Cardiac muscle cell (in vitro differentiated cells and primary cell): ENCODE data around the gene SAP30BP. TPM values are rescaled to one million over a fixed set of nuclear protein-coding genes. Genes with fewer than 3 reads are reported as not detected.
"Not testable (repeated sequence)": the region's sequence is repeated elsewhere in the genome, so short reads cannot be mapped to it uniquely, and the experiment has no call there.

Experiments used
- DNase-seq, 2 donors: peaks; one replicate each; pipeline versions ENCODE4 v3.0.0 to v3.0.0-alpha.2; 2010 to 2017; ENCODE audit warnings: low read depth in 1 of 2, low spot score in 1 of 2
- H3K27ac ChIP-seq: fragments of 200-600 bp; sonication (generic); 2 replicates; pipeline ENCODE4 v1.5.1; 2016
- H3K27me3 ChIP-seq: fragments of 200-600 bp; sonication (generic); 2 replicates; pipeline ENCODE4 v1.6.0; 2016; ENCODE audit warnings: control low read depth
- H3K36me3 ChIP-seq: fragments of 200-600 bp; sonication (generic); 2 replicates; pipeline ENCODE4 v1.5.1; 2016; ENCODE audit warnings: control low read depth
- H3K4me1 ChIP-seq: fragments of 200-600 bp; sonication (generic); 2 replicates; pipeline ENCODE4 v1.8.1; 2017; ENCODE audit warnings: low read depth, mild to moderate bottlenecking, mixed run types
- H3K4me3 ChIP-seq: fragments of 200-600 bp; sonication (generic); 2 replicates; pipeline ENCODE4 v1.5.1; 2016; ENCODE audit warnings: mild to moderate bottlenecking
- H3K9me3 ChIP-seq: fragments of 200-600 bp; sonication (generic); 2 replicates; pipeline ENCODE4 v1.5.1; 2017; ENCODE audit warnings: low read depth, mild to moderate bottlenecking, control low read depth
- CTCF ChIP-seq: IDR thresholded peaks from 2 replicates; pipeline ENCODE4 v1.5.1; 2012; ENCODE audit warnings: low read depth, mild to moderate bottlenecking, low read length
- polyA plus RNA-seq: library from polyadenylated mRNA; unstranded; fragments of >200 nt; fragmentation: Nextera tagmentation; extraction: Ambion mirVana; gene quantifications from 2 replicates; pipeline ENCODE4 v1.2.1, GENCODE V29; 2016
- total RNA-seq: library from RNA; depleted of rRNA; stranded (reverse); fragments of >200 nt; gene quantifications from 2 replicates; pipeline ENCODE4 v1.2.3, GENCODE V29; 2016

SAP30BP gene
- total and polyA plus RNA-seq, 2 experiments from 2014 or later: 50.8 to 106 TPM

GRCh38 chr17:75634754-75635609, 32.2 kb upstream of the SAP30BP start:
- TF ChIP-seq CTCF: no peak
- no peaks in the 10 kb centered on the region for H3K27me3 ChIP-seq
- no peaks in the 10 kb centered on the region for H3K9me3 ChIP-seq
- peaks cover 30% of the 10 kb centered on the region for H3K4me1 ChIP-seq
- no peak for DNase-seq
- no peak overlapping the region for H3K27ac ChIP-seq
- no peak overlapping the region for H3K4me3 ChIP-seq
- H3K36me3 ChIP-seq: no peaks in the 10 kb centered on the region

GRCh38 chr17:75635610-75636202, 31.4 kb upstream of the SAP30BP start:
- TF ChIP-seq CTCF: no peak
- Histone ChIP-seq H3K27me3 (no peaks in the 10 kb centered on the region), H3K27ac (no peak overlapping the region), H3K9me3 (no peaks in the 10 kb centered on the region), H3K4me3 (no peak overlapping the region), H3K36me3 (no peaks in the 10 kb centered on the region), H3K4me1 (peaks cover 30% of the 10 kb centered on the region)
- no peak for DNase-seq

DNA sequence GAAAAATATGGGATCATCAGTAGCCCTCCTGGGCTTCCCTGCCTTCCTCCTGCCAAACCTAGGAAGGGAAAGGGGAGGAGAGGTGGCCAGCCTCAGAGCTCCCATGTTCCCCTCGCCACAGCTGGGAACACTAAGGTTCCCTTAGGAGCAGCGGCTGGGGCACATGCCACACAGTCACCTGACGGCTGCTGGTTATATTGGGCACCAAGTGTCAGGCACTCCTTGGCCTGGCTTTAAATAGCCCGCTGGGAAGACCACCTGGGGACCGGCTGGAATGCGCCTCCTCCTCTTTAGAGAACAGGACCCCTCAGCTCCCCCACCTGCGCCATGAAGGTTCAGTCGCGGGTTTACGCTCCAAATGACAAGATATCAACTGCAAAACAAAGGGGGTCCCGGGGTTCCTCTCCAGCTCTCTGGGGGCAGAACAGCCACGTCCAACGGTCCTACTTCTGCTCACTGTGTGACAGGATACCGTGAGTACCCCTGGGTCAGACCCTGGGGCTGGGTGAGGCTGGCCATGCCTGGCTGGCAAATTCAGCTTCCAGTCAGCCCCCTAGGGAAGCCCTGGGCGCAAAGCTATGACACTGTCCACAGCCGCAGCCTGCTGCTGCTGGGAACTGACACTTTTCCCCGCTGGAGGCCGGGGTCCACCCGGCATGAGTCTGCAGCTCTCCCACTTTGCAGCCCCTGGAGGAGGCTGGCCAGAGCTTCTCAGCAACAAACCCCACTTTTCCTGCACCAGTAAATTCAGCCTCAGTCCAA, 30.6 kb upstream of the SAP30BP start:
- no peaks in the 10 kb centered on the region for H3K36me3 ChIP-seq
- H3K9me3 ChIP-seq: no peaks in the 10 kb centered on the region
- TF ChIP-seq CTCF: no peak
- H3K27me3 ChIP-seq: no peaks in the 10 kb centered on the region
- H3K4me1 ChIP-seq: peaks cover 30% of the 10 kb centered on the region
- no peak overlapping the region for H3K4me3 ChIP-seq
- H3K27ac ChIP-seq: no peak overlapping the region
- DNase-seq: no peak

GRCh38 chr17:75637143-75637538, 30.0 kb upstream of the SAP30BP start:
- H3K9me3 ChIP-seq: no peaks in the 10 kb centered on the region
- H3K27me3 ChIP-seq: no peaks in the 10 kb centered on the region
- H3K27ac ChIP-seq: no peak overlapping the region
- no peak overlapping the region for H3K4me3 ChIP-seq
- H3K4me1 ChIP-seq: peaks cover 30% of the 10 kb centered on the region
- no peaks in the 10 kb centered on the region for H3K36me3 ChIP-seq
- TF ChIP-seq CTCF: no peak
- DNase-seq: no peak

DNA sequence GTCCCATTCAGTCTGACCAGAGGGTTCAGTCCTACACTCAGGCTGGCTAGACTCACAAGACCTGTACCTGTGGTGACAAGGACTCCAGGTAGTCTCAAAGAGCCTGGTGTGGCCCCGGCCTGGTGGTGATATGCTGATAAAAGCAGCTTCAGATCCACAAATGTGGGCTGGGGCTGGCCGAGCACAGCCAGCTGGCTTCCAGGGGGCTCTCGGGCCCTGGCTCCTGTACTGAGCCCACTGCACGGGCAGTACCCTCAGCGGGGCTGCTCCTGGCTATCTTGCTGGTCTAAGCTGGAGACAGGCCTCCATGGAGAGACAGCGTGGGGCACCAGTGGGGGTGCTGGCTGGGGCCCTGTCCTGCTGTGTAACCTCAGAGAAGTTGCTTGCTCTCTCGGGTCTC, 29.6 kb upstream of the SAP30BP start:
- Histone ChIP-seq H3K9me3 (no peaks in the 10 kb centered on the region), H3K4me1 (peaks cover 30% of the 10 kb centered on the region), H3K27me3 (no peaks in the 10 kb centered on the region), H3K36me3 (no peaks in the 10 kb centered on the region), H3K4me3 (no peak overlapping the region), H3K27ac (no peak overlapping the region)
- DNase-seq: no peak
- no peak for TF ChIP-seq CTCF

DNA sequence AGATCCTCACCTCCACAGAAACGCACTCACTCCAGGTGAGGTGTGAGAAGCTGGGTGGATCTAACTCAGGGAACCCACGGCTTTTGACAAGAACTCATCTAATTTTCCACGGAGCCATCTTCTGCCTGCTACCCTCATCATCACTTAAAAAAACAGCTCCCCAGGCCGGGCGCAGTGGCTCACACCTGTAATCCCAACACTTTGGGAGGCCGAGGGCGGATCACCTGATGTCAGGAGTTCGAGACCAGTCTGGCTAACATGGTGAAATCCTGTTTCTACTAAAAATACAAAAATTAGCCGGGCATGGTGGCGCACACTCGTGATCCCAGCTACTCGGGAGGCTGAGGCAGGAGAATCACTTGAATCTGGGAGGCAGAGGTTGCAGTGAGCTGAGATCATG, 29.1 kb upstream of the SAP30BP start:
- H3K27me3 ChIP-seq, DNase-seq, H3K9me3 ChIP-seq, H3K36me3 ChIP-seq, H3K27ac ChIP-seq, H3K4me3 ChIP-seq: not testable (repeated sequence)
- H3K4me1 ChIP-seq: peaks cover 30% of the 10 kb centered on the region
